ENCODE data around the gene ZCCHC7. TPM values are rescaled to one million over a fixed set of nuclear protein-coding genes. Genes with fewer than 3 reads are reported as not detected.
"Not testable (repeated sequence)": the region's sequence is repeated elsewhere in the genome, so short reads cannot be mapped to it uniquely, and the experiment has no call there.

ZCCHC7 gene
- total RNA-seq, 1 donor, result 32.6 TPM

DNA sequence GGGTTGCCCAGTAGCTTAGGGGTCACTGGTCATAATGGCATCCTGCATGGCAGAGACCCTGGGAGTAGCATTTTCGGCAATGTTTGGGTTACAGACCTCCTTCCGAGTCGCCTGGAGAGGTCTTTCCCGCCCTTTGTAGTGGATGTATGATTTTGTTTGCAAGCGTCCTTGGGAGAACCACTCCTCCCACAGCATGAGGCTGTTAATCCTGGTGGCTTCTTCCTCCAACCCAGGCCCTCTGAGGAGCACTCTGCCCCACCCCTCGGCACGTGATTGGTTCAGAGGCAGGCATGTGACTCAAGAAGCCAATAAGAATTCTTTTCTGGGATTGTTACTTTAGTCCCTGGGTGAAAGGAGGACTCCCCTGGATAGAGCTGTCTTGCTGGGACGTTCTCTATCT lies 271.9 kb downstream of the ZCCHC7 start:
- Histone ChIP-seq H3K9me3 (ENCODE audit: low read depth, low read length) (no peaks in the 10 kb centered on the region), H3K36me3 (ENCODE audit: insufficient read depth, low read length) (no peaks in the 10 kb centered on the region), H3K4me2 (ENCODE audit: insufficient read depth, low read length) (no peak overlapping the region), H3K27me3 (ENCODE audit: insufficient read depth, low read length) (no peaks in the 10 kb centered on the region), H3K4me3 (ENCODE audit: insufficient read depth, low read length) (no peak overlapping the region), H3K4me1 (ENCODE audit: insufficient read depth, low read length) (no peaks in the 10 kb centered on the region), H2AFZ (ENCODE audit: low read length) (no peak overlapping the region), H3K79me2 (ENCODE audit: insufficient read depth, low read length) (no peaks in the 10 kb centered on the region), H3K27ac (ENCODE audit: low read depth, low read length) (no peak overlapping the region), H4K20me1 (ENCODE audit: insufficient read depth, low read length) (no peaks in the 10 kb centered on the region)
- DNase-seq (ENCODE audit: insufficient read length, low spot score, missing footprints), result no peak
- TF ChIP-seq, protein P1, sequence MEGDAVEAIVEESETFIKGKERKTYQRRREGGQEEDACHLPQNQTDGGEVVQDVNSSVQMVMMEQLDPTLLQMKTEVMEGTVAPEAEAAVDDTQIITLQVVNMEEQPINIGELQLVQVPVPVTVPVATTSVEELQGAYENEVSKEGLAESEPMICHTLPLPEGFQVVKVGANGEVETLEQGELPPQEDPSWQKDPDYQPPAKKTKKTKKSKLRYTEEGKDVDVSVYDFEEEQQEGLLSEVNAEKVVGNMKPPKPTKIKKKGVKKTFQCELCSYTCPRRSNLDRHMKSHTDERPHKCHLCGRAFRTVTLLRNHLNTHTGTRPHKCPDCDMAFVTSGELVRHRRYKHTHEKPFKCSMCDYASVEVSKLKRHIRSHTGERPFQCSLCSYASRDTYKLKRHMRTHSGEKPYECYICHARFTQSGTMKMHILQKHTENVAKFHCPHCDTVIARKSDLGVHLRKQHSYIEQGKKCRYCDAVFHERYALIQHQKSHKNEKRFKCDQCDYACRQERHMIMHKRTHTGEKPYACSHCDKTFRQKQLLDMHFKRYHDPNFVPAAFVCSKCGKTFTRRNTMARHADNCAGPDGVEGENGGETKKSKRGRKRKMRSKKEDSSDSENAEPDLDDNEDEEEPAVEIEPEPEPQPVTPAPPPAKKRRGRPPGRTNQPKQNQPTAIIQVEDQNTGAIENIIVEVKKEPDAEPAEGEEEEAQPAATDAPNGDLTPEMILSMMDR (IDR thresholded peaks at IDR 0.05; ENCODE audit: extremely low read depth, low read depth, low read length), result no peak

DNA sequence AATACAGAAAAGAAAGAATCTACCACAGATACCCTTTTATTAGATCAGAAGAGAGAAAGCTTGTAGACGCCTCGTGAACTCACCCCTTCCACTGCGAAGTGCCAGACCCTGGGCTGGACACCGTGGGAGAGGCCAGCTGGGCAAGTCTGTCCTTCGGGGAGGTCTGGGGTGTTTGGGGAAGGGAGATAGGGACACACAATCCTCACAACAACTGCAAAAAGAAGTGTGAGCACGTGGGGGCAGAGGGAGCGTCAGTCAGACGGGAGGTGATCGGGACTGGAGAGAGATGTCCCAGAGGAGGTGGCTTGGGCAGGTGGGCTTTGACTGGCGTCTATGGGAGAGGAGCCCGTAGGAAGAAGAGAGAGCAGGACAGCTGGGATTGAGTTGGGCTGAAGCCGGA lies 274.9 kb downstream of the ZCCHC7 start:
- TF ChIP-seq, protein P1 (IDR thresholded peaks at IDR 0.05; ENCODE audit: extremely low read depth, low read depth, low read length), result no peak
- H3K36me3 ChIP-seq (ENCODE audit: insufficient read depth, low read length), result no peaks in the 10 kb centered on the region
- no peaks in the 10 kb centered on the region for H4K20me1 ChIP-seq (ENCODE audit: insufficient read depth, low read length)
- H3K4me3 ChIP-seq (ENCODE audit: insufficient read depth, low read length), result no peak overlapping the region
- H3K27ac ChIP-seq (ENCODE audit: low read depth, low read length), result no peak overlapping the region
- no peaks in the 10 kb centered on the region for H3K79me2 ChIP-seq (ENCODE audit: insufficient read depth, low read length)
- H2AFZ ChIP-seq (ENCODE audit: low read length), result no peak overlapping the region
- no peaks in the 10 kb centered on the region for H3K27me3 ChIP-seq (ENCODE audit: insufficient read depth, low read length)
- H3K9me3 ChIP-seq (ENCODE audit: low read depth, low read length), result no peaks in the 10 kb centered on the region
- H3K4me1 ChIP-seq (ENCODE audit: insufficient read depth, low read length), result no peaks in the 10 kb centered on the region
- DNase-seq (ENCODE audit: insufficient read length, low spot score, missing footprints), result no peak
- H3K4me2 ChIP-seq (ENCODE audit: insufficient read depth, low read length), result no peak overlapping the region

DNA sequence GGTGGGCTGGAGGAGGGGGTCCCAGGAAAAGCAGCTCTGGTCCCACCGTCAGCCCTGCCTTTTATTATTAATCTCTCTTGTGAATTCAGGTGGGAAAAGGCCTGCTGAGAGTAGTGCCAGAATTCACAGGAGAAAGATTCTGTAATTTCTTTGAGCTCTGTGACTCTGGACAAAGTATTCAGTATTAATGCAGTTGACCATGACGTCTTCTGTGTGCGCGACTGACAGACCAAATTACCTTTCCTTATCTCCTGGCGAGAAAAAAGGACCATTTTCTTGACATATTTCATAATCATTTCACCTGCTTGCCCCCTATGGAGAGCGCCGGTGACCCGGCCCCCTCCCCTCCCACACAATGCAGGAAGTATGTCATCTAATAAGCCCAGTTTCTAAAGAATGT lies 275.3 kb downstream of the ZCCHC7 start:
- Histone ChIP-seq H2AFZ (ENCODE audit: low read length) (no peak overlapping the region), H3K4me1 (ENCODE audit: insufficient read depth, low read length) (no peaks in the 10 kb centered on the region), H4K20me1 (ENCODE audit: insufficient read depth, low read length) (no peaks in the 10 kb centered on the region), H3K79me2 (ENCODE audit: insufficient read depth, low read length) (no peaks in the 10 kb centered on the region), H3K9me3 (ENCODE audit: low read depth, low read length) (no peaks in the 10 kb centered on the region), H3K36me3 (ENCODE audit: insufficient read depth, low read length) (no peaks in the 10 kb centered on the region), H3K27me3 (ENCODE audit: insufficient read depth, low read length) (no peaks in the 10 kb centered on the region), H3K4me2 (ENCODE audit: insufficient read depth, low read length) (no peak overlapping the region), H3K27ac (ENCODE audit: low read depth, low read length) (no peak overlapping the region), H3K4me3 (ENCODE audit: insufficient read depth, low read length) (no peak overlapping the region)
- TF ChIP-seq, protein P1 (IDR thresholded peaks at IDR 0.05; ENCODE audit: extremely low read depth, low read depth, low read length), result no peak
- no peak for DNase-seq (ENCODE audit: insufficient read length, low spot score, missing footprints)

DNA sequence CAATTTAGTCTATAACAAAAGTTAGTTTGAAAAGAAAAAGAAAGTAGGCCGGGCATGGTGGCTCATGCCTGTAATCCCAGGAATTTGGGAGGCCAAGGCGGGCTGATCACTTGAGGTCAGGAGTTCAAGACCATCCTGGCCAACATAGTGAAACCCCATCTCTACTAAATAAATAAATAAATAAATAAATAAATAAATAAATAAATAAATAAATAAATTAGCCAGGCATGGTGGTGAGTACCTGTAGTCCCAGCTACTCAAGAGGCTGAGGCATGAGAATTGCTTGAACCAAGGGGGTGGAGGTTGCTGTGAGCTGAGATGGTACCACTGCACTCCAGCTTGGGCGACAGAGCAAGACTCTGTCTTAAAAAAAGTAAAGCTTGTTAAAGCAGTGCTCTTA lies 277.6 kb downstream of the ZCCHC7 start:
- not testable (repeated sequence) for H4K20me1 ChIP-seq (ENCODE audit: insufficient read depth, low read length); H3K27me3 ChIP-seq (ENCODE audit: insufficient read depth, low read length); H3K4me1 ChIP-seq (ENCODE audit: insufficient read depth, low read length); H3K4me3 ChIP-seq (ENCODE audit: insufficient read depth, low read length); H3K4me2 ChIP-seq (ENCODE audit: insufficient read depth, low read length); DNase-seq (ENCODE audit: insufficient read length, low spot score, missing footprints); H3K79me2 ChIP-seq (ENCODE audit: insufficient read depth, low read length); H3K36me3 ChIP-seq (ENCODE audit: insufficient read depth, low read length); H3K9me3 ChIP-seq (ENCODE audit: low read depth, low read length); H2AFZ ChIP-seq (ENCODE audit: low read length); H3K27ac ChIP-seq (ENCODE audit: low read depth, low read length)
